Head of caudate nucleus (tissue), 42 donors: ENCODE data around the gene MAP1B.

Experiments used
- DNase-seq, 42 donors: peaks; one replicate each; pipeline versions ENCODE4 v3.0.0 to v3.0.0-alpha.2; 2020 to 2021; ENCODE audit warnings: mixed read lengths in 7 of 42
- intact Hi-C: fragments of 100-400 bp; cut with DNase I; formaldehyde crosslinking; loops from one replicate; pipeline ENCODE4 v1.15.0; 2022

The MAP1B gene

GRCh38 chr5:72125271-72125940, 18.1 kb downstream of the MAP1B start:
- intact Hi-C loops = no loop called here
- DNase-seq = no peak

- no peak for DNase-seq
- intact Hi-C loops = no loop called here
Measured at GRCh38 chr5:72125941-72126620, 18.8 kb downstream of the MAP1B start.

- intact Hi-C loops = no loop called here
Measured at GRCh38 chr5:72126796-72127195, 19.5 kb downstream of the MAP1B start.

GRCh38 chr5:72129725-72130124, 22.4 kb downstream of the MAP1B start:
- intact Hi-C loops = no loop called here
- DNase-seq = no peak

More at GRCh38 chr5:72126796-72127195, 19.5 kb downstream of the MAP1B start:
- DNase-seq = no peak

- intact Hi-C loops = no loop called here
Measured at GRCh38 chr5:72130351-72130761, 23.1 kb downstream of the MAP1B start.

GRCh38 chr5:72133212-72133990, 26.1 kb downstream of the MAP1B start:
- no peak for DNase-seq
- intact Hi-C loops = no loop called here

More at GRCh38 chr5:72130351-72130761, 23.1 kb downstream of the MAP1B start:
- DNase-seq = no peak

- DNase-seq = no peak
- intact Hi-C loops = no loop called here
Measured at GRCh38 chr5:72134226-72134899, 27.1 kb downstream of the MAP1B start.

- intact Hi-C loops = loop anchor here (5.0 kb wide), 1 partner anchor 104 kb away; no protein-coding TSS in a partner anchor
Measured at GRCh38 chr5:72137826-72138409, 30.6 kb downstream of the MAP1B start.

GRCh38 chr5:72138943-72139521, 31.8 kb downstream of the MAP1B start:
- intact Hi-C loops = loop anchor here (5.0 kb wide), 1 partner anchor 103 kb away; no protein-coding TSS in a partner anchor
- peak in 1 of 42 donors; percentile 22 for DNase-seq

More at GRCh38 chr5:72137826-72138409, 30.6 kb downstream of the MAP1B start:
- DNase-seq = no peak

- no peak for DNase-seq
- intact Hi-C loops = no loop called here
Measured at GRCh38 chr5:72140711-72141110, 33.4 kb downstream of the MAP1B start.

GRCh38 chr5:72141440-72142355, 34.4 kb downstream of the MAP1B start:
- intact Hi-C loops = no loop called here
- no peak for DNase-seq

- peak in 16 of 42 donors; percentile 20 to 71 (median 50) for DNase-seq
Measured at GRCh38 chr5:72144762-72145161, 37.5 kb downstream of the MAP1B start.

GRCh38 chr5:72145348-72145747, 38.1 kb downstream of the MAP1B start:
- intact Hi-C loops = no loop called here
- no peak for DNase-seq

More at GRCh38 chr5:72144762-72145161, 37.5 kb downstream of the MAP1B start:
- intact Hi-C loops = no loop called here

- DNase-seq = no peak
- intact Hi-C loops = no loop called here
Measured at GRCh38 chr5:72146056-72146455, 38.8 kb downstream of the MAP1B start.

GRCh38 chr5:72147569-72147968, 40.3 kb downstream of the MAP1B start:
- intact Hi-C loops = no loop called here
- no peak for DNase-seq

- intact Hi-C loops = no loop called here
- no peak for DNase-seq
Measured at GRCh38 chr5:72149742-72150141, 42.5 kb downstream of the MAP1B start.

GRCh38 chr5:72151169-72151568, 43.9 kb downstream of the MAP1B start:
- no peak for DNase-seq
- intact Hi-C loops = no loop called here
